Activated effector memory CD4-positive, alpha-beta T cell treated with anti-CD3 and anti-CD28 coated beads, Interleukin-2, amount 50 U/mL, for 16 hours (primary cell): ENCODE data around the gene SMIM38.
"Not testable (repeated sequence)": the region's sequence is repeated elsewhere in the genome, so short reads cannot be mapped to it uniquely, and the experiment has no call there.

ENCODE experiments used
- DNase-seq: peaks from one replicate; pipeline ENCODE4 v3.0.0-alpha.2; 2020

SMIM38 gene

GRCh38 chr11:69141742-69142141 is 14.0 kb upstream of the SMIM38 start:
- no peak for DNase-seq

DNA sequence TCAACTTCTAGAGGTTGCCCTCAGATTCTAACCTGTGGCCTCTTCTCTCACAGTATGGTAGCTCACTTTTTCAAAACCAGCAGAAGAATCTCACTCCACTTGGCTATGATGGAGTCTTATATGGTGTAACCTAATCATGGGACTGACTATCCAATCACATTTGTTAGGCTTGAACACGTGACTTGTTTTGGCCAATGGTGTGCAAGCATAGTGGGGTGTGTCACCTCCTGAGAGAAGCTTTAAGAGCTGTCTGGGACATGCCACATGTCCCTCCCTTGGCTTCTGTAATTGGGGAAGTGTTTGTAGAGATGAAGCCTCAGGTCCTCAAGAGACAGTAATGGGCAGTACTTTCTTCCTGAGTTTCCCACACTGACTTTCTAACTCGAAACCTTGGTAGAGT is 12.8 kb upstream of the SMIM38 start:
- DNase-seq = no peak

DNA sequence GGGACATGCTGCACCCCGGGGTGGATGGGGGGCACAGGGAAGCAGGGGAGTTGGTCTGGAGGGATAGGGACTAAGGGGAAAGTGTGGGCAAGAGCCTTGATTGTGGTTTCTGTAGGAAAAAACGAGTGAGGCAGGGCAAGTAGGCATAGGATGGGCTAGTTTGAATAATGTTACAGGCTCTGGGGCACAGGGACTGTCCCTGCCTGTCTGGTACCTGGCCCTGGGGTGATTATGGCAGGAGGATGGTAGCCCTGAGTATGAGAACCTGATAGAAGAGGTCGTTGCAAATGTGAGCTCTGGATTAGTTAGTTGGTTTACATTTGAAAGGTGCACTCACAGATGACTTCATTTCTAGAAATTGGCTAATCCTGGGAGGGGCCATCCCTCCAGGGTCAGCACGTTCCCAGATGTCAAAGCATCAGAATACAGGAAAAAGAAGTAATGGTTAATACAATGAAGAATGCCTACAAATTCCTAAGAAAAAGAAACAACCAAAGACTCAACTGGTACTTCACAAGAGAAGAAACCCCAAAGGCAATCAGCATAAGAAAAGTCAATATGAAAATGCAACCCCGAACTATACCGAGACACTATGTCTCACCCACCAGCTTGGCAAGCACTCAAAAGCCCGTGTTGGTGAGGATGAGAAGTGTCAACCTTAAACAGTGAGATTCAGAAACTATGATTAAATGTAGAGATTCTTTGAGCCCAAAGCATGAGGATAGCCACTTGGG is 11.3 kb upstream of the SMIM38 start:
- DNase-seq = no peak

- no peak for DNase-seq
These were observed 10.7 kb upstream of the SMIM38 start for GRCh38 chr11:69145050-69145380.

DNA sequence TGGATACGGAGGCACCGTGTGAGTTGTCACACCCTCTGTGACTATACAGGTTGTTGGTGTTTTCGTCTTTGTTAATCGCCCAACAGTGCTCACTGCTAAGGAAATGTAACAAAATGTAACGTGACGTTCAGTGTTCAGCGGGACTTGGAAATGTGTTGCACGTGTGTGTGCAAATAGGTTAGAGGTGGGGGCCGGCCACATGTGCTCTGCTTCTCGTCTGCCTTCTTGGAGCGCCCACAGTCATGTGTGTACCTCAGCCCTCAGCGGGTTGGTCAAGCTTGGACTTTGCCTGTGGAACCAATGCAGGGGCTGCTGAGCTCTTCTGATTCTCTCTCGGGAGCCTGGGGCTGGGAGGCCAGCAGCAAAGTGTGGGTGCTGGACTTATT is 7.4 kb upstream of the SMIM38 start:
- no peak for DNase-seq

DNA sequence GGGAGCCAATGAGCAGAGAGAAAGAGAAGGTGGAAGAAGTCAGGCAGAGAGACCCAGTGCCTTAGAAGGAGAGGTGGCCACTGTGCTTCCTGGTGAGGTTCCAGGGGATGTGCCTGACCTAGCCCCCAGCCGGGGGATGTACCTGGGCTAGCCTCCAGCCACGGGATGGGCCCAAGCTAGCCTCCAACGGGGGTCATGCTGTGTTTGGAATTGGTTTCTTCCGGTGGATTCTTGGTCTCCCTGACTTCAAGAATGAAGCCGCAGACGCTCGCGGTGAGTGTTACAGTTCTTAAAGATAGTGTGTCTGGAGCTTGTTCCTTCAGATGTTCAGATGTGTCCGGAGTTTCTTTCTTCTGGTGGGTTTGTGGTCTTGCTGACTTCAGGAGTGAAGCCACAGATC is 6.9 kb upstream of the SMIM38 start:
- no peak for DNase-seq

DNA sequence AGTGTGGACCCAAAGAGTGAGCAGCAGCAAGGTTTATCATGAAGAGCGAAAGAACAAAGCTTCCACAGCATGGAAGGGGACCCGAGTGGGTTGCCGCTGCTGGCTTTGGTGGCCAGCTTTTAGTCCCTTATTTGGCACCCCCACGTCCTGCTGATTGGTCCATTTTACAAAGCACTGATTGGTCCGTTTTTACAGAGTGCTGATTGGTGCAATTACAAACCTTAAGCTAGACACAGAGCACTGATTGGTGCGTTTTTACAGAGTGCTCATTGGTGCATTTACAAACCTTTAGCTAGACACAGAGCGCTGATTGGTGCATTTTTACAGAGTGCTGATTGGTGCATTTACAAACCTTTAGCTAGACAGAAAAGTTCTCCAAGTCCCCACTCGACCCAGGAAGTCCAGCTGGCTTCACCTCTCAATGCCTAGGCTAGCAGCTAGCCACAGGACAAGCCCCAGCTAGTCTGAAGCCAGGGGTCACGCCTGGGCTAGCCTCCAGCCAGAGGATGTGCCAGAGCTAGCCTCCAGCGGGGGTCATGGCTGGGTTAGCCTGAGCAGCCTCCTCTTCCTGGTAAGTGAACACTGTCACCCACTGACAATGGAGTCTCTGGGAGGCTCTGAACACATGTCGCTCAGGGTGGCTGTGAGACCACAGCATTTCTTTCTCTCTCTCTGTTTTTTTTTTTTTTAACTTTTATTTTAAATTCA is 6.2 kb upstream of the SMIM38 start:
- not testable (repeated sequence) for DNase-seq

- DNase-seq = no peak
These were observed 5.6 kb upstream of the SMIM38 start for GRCh38 chr11:69150175-69150574.

DNA sequence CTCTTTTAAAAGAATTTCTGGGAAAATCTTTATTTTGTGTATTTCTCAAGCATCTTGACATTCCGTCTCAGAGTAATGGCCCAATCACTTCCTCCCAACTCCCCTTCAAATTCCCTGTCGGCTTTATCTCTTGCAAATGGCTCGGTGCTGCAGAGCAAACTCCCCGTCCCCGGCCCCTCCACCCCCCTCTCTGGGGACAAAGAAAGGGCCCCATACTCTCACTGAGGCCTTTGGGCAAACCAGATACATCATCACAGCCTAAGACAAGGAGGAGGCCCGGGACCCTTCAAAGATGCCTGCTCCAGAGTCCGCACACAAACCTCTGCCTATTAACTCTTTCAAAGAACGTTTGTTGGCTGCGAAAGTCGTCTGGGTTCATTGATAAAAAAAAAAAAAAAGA is 3.9 kb upstream of the SMIM38 start:
- DNase-seq = no peak

- DNase-seq = no peak
These were observed 2.9 kb upstream of the SMIM38 start for GRCh38 chr11:69152733-69153421.

DNA sequence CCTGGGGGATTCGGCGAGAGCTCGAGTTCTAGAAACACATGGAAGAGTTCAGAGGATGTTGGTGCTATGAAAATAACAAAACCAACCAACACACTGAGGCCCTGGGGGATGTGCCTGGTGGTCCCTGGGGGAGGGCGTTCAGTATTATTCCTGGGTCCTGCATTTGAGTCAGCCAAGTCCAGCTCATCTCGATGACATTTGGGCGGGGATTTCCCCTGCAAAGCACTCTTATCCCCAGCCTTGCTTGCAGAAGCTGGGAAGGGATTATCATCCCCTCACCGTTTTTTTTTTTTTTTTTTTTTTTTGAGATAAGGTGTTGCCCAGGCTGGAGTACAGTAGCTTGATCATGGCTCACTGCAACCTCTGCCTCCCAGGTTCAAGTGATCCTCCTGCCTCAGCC is 2.1 kb upstream of the SMIM38 start:
- no peak for DNase-seq

GRCh38 chr11:69154211-69154913 is 1.4 kb upstream of the SMIM38 start:
- DNase-seq = no peak

GRCh38 chr11:69154938-69155301 is 815 bp upstream of the SMIM38 start:
- no peak for DNase-seq

- DNase-seq = no peak
These were observed 502 bp downstream of the SMIM38 start for GRCh38 chr11:69156235-69156639.

DNA sequence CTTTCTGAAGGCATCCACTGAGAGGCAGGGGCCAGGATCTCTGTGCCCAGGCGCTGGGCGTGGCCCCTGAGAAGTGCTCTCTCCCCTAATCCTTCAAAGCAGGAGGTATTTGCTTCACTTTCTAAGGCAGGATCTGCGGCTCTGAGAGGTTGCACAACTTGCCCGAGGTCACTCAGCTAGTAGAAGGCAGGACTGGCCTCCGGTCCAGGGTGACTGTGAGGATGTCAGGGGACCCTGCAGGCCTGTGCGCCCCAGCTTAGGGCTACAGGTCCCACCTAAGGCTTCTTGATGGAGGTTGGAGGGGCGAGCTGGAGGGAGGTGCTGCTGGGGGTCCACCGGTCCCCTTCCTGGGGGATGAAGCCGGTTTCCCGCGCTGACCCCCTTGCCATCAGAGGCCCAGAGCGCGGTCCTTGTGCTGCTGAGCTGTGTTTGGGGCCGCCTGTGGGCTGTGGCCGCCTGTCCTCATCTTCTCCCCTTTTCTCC is 979 bp downstream of the SMIM38 start:
- DNase-seq = no peak

DNA sequence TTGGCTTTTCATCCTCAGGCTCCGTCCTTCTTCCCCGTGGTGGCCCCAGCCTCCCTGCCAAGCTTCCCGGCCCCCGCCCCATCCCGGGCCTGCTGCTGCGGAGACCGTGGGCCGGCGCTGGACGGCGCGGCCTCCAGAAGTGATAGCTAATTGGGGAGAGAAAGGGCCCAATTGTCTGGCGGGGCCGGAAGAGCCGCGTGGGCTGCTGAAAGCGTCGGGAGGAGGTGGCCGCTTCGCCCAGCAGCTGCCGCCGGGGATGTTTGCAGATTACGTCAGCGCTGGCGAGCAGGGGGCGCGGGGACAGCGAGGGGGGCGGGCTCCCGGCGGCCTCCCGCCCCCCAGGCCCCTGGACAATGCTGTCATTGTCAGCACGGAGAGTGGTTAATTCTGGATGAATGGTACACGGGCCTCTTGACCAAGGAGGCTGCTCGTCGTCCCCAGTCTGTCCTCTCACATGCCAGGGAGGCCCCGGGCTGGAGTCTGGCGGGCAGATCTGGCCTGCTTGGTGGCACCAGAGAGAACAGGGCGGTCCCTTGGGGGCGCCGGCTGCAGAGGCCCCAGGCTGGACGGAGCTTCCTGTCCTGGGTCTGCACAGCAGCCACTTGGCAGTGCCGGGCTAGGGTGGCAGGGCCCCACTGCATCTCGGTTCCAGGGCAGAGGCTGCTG is 1.6 kb downstream of the SMIM38 start:
- no peak for DNase-seq

GRCh38 chr11:69157822-69158231 is 2.1 kb downstream of the SMIM38 start:
- DNase-seq = no peak

DNA sequence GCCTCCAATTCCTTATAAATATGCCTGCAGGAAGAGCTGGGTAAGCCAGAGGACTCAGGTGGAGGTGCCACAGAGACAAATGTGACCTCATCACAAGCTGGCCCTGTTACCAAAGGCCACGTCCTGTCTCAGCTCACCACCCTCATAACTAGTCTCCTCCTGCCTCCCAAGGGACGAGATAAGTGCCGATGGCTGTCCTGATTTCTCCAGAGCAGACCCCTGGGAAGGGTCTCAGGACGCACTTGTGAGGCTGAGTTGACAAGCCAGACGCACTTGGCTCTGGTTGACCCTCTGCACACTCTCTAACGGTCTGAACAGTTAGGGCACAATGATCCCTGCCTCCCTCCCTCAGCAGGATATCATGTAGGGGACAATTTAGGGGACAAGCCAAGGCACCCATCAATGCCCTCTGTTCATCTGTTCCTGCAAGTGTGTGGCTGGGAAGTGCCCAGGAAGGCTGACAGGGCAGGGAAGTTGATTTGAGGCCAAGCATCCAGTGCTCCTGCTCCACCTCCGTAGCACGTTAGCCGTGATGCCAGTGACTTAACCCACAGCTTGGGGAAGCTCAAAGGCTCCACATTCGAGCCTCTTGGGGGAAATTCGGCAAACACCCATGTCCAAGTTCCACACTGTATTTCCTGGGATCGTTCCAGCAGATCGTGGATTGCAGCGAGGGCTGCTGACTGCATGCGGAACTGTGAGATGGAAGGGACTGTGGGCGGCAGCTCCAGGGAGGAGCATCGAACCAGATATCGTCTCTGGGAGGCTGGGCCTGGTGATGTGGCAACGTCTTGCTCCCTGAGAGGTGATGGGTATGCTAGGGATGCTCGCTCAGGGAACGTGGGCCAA is 2.8 kb downstream of the SMIM38 start:
- no peak for DNase-seq

- no peak for DNase-seq
These were observed 3.6 kb downstream of the SMIM38 start for GRCh38 chr11:69159150-69159852.

DNA sequence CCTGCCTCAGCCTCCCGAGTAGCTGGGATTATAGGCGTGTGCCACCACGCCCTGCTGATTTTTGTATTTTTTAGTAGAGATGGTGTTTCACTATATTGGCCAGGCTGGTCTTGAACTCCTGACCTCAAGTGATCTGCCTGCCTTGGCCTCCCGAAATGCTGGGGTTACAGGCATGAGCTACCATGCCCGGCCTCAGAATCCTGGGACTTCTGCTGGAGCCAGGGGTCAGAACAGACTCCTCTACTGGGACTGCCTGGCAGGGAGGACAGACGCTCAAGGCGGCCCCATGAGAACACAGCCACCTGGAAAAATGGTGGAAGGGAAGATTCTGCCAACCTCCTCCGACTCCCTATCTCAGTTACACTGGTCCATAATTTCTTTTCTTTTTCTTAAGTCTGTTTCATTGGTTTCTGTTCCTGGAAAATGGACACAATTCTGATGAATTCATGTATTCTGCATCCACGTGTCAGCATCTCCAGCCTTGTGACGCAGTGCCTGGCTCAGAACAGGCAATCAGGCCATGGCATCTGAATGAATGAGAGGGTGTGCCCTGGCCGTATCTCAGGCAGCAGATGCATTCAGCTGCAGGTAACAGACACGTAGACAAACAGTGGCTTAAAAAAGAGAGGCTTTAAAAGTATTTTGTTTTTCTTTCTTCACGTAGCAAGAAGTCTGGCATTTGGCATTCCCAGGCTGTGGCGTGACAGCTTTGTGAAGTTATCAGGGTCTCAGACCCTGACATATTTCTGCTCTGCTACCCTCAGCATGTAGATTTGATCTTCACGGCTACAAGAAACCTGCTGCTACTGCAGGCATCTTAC is 4.8 kb downstream of the SMIM38 start:
- DNase-seq = no peak

GRCh38 chr11:69161117-69161407 is 5.3 kb downstream of the SMIM38 start:
- DNase-seq = no peak
